HG02798 (cell line): Measurements from ENCODE around the gene SLITRK2.

ENCODE experiments used
- ATAC-seq: cut with Tn5 transposase; IDR thresholded peaks from one replicate; pipeline ENCODE4 v1.9.1; 2021; ENCODE audit warnings: mild to moderate bottlenecking; ENCODE audit not compliant: unreplicated experiment, poor library complexity

The SLITRK2 gene

DNA sequence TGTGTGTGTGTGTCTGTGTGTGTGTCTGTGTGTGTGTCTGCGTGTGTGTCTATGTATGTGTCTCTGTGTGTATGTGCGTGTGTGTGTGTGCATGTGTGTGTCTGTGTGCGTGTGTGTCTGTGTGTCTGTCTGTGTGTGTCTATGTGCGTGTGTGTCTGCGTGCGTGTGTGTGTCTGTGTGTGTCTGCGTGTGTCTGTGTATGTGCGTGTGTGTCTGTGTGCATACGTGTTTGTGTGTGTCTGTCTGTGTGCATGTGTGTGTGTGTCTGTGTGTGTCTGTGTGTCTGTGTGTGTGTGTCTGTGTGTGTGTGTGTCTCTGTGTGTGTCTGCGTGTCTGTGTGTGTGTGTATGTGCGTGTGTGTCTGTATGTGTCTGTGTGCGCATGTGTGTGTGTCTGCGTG, 35.6 kb downstream of the SLITRK2 start:
- no peak for ATAC-seq

DNA sequence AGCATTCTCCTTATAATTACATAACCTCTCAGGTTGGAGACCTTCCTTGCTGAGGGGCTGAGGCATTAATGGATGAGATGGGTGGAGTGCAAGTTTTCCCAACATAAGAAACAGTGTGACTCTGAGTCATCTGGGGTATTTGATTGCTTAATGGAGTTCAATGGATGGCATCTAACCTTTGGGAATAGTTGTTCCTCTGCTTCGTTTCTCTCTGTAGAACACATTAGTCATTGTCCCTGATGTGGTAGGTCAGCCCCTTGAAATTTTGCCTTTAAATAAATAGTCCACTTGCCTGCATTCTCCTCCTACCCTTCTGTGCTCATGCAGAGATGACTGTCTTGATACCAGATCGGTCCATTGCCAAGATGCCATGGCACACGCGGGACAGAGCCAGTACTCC, 38.6 kb downstream of the SLITRK2 start:
- no peak for ATAC-seq

- no peak for ATAC-seq
Observed at GRCh38 chrX:145861818-145862217, 44.2 kb downstream of the SLITRK2 start.

GRCh38 chrX:145865082-145865481, 47.5 kb downstream of the SLITRK2 start:
- ATAC-seq = no peak
